Stimulated activated CD8-positive, alpha-beta memory T cell treated with anti-CD3 and anti-CD28 coated beads, Interleukin-7, amount 100 ng/mL, for 1 hour (primary cell): ENCODE results near the gene IL31.

Experiments
- DNase-seq, 2 donors: peaks; one replicate each; pipeline ENCODE4 v3.0.0-alpha.2; 2020; ENCODE audit warnings: low read depth in 2 of 2

IL31 gene

DNA sequence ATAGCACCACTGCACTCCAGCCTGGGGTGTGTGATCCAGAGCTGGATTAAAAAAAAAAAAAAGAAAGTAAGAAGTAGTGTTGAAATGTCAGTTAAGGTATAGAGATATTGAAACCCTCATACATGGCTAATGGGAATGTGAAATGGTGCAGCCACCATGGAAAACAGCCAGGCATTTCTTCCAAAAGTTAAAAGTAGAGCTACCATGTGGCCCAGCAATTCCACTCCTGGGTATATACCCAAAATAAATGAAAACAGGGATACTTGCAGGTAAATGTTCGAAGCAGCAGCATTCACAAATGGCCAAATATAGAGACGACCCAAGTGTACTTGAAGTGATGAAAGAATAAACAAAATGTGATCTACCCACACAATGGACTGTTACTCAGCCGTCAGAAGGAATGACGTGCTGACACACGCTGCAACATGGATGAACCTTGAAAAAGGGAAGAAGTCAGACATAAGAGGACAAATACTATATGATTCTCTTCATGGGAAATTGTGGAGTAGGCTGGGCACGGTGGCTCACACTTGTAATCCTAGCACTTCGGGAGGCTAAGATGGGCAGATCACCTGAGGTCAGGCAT is 15.2 kb downstream of the IL31 start:
- DNase-seq, result no peak

DNA sequence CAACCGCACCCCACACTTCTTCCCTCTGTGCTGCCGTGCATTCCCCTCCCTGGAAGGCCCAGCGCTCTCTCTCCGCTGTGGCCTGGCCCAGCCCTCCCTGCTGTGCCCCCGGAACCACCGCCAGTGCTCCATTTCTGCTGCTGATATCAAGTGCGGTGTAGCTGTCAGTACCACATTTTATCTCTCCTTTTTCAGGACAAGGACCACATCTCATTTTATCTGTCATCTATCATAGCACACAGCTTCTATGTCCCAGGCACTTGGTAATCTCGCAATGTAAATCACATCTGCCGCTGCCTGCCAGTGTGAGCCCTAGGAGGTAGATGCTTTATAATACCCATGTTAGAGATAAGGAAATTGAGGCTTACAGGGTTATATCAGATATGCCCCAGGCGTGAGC is 18.3 kb downstream of the IL31 start:
- DNase-seq, result no peak

DNA sequence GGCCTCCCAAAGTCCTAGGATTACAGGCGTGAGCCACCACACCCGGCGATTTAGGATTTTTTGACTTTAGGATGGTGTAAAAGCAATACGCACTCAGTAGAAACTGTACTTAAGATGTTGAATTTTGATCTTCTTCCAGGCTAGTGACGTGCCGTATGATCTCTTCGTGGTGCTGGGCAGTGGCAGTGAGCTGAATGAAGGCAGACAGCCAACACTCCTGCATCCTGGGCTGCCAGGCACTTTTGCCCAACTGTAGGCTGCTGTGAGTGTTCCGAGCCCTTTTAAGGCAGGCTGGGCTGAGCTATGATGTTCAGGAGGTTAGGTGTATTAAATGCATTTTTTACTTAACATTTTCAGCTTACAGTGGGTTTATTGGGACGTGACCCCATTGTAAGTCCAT is 21.3 kb downstream of the IL31 start:
- DNase-seq, result no peak

DNA sequence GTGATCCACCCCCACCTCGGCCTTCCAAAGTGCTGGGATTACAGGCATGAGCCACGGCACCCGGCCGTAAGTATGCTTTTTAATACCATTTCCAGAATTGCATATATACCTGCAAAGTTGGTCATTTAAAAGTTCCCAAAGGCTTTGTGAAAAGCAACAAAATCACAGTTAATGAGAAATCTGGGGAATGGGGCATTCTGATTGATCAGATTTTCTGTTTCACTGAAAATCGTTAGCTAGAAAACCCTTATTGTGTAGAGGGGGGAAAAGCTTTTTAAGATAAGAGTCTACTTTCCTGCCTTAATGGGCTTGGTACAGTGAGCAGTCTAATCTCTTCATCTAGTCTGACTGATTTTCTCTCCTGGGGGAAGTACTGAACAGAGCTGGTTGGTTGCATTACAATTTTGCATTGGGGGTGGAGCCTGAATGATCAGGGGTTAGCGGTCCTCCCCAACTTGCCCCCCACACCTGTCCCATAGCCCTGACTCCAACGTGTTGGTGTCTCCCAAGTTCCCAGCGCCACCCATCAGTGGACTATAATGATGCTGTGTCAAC is 23.8 kb downstream of the IL31 start:
- no peak for DNase-seq

DNA sequence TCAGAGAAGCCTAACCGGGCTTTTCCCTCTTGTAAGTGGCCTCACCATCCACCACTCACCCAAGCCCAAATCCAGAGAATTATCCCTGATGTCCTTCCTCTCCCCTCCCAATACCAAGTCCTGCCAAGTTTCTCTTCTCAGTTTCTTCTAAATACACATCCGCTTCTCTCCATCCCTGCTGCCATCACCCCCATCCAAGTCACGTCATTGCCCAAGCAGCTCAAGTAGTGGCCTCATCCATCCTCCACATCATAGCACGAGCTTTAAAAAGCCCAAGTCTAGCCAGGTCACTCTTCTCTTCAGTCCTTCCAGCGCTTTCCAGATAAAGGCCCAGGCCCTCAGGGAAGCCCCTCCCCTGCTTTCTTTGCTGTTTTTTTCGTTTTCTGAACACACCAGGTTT is 25.4 kb downstream of the IL31 start:
- no peak for DNase-seq

DNA sequence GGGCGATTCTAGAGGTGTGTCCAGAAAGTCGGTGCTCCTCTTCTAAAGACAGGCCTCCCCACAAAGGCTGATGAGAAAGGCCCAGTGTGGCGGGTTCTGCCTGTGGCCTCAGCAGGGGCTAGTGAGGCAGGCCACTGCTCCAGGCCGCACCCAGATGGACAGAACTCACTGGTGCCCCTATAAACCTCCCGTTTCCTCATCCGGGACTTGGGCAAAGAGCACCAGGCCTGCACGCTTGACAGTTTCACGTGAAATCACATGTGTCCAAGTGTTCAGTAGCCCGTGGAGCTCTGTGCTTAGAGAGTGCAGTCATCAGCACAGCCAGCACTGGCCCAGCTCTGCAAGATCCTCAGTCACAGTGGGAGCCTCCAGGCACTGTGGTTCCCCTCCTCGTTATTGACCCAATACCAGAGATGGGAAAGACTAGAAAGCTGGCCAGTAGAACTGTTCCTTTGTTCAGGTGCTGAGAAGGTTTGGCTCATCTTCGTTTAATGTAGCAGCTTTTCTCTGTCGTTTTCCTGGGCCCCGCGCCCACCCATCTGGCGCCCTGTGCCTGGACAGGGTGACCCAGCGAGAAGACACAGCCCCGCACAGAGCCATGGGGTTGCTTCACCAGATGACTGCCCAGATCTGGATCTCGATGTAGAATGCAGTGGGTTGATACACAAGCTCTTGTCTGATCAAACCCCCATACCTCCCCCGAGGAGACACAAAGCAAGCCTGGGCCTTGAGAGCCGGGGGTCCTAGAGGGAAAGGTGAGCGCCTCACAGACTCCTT is 26.3 kb downstream of the IL31 start:
- DNase-seq, result no peak

DNA sequence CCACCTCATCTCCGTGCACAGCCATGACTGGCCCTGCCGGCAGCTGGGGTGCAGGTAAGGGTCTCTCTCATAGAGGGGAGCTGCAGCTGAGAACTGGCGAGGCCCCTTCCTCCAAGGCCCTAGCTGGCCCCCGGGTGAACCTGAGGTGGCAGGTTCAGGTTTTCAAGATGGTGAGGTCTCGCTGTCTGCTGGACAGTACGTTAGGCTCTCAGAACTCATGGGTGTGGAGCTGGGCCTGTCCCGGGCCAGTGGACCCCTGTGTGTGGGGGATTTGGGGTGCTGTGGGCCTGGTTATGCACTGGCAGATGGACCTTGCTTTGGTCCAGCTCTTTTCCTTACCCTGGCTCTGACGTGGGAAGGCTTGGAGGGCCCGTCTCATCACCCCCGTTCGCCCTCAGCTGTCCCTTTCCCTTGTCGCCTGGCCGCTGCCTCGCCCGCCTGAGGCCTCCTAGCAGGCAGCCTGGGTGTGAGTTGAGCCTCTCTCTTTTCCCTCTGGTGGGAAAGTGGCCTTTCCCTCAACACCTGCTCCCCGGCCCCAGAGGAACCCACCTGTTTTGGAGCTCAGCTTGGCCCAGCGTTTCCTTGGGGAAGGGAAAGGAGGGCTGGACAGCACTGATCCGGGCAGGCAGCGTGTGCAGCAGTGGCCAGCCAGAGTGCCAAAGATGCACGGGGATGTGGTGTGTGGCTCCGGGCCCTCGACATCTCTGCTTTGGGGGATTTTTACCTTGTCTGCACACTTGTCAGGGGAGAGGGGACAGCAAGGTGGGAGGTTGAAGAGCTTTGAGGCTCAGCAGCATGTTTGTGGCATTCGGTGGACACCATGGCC is 28.3 kb downstream of the IL31 start:
- DNase-seq, result no peak

DNA sequence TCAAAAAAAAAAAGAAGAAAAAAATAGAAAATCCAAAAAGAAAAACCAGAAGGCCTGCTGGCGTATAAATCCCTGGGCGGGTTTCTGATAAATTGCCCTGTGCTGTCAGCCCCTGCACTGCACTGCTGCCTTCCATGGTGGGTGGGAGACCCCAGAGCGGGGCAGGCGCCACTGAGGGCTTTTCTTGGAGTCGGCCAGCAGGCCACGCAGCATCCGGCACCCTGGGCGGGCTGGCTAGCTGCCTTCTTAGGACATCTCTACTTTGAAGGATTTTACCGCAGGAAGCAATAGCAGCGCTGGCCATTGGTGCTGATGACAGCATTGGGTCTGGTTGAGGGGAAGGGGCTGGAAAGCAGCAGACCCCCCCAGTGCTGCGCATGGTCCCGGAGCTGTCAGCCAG is 29.1 kb downstream of the IL31 start:
- DNase-seq, result no peak

DNA sequence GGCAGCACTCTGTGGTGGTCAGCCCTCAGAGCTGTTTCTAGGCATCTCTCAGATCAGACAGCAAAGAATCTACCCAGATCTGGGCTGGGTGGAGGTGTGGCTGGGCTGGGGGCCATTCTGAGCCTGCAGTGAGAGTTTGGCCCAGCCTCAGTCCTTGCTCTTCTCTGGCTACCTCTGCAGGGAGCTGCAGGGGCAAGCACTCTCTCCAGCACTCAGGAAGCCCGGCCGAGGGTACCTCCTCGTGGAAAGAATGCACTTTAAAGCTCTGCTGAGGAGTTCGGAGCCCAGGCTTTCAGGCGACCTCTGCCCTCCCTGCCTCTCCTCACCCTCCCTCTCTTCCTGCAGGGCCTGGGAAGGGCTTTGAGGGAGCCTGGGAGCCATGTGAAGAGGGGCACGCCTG is 31.2 kb downstream of the IL31 start:
- no peak for DNase-seq

DNA sequence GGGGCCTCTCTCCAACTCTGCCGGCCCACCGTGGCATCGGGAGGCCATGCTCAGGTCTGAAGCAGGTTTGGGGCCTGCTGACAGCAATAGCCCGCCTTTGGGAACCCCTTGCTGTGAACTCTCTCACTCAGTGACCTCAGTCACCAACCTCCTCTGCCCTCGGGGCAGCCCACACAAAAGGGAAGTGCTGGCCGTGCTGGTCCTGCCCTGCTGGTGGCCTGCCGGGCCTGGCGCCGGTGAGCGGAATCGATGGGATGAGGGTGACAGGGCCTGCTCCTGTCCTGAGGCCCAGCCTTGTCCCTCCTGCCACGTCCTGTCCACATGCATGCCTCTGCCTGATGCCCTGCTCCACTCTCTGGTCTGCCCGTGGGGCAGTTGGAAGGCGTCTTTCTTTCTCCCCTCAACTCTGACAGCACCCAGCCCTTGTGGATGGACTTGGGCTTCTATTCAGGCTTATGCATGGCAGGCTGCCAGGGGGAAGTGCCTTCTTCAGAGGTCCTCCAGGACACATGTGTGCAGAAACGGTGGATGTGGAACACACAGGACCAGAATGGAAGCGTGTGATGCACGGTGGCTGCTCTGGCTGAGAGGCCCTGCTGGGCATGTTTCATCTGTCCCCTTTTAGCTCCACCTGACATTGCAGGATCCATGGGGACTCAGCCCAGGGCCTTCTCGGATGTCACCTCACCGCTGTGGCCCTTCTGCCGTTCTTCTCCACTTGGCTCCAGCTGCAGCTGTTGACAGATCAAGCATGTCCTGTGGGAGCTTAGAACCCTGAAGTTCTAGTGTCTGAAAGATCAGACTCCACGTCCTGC is 31.9 kb downstream of the IL31 start:
- DNase-seq, result no peak

DNA sequence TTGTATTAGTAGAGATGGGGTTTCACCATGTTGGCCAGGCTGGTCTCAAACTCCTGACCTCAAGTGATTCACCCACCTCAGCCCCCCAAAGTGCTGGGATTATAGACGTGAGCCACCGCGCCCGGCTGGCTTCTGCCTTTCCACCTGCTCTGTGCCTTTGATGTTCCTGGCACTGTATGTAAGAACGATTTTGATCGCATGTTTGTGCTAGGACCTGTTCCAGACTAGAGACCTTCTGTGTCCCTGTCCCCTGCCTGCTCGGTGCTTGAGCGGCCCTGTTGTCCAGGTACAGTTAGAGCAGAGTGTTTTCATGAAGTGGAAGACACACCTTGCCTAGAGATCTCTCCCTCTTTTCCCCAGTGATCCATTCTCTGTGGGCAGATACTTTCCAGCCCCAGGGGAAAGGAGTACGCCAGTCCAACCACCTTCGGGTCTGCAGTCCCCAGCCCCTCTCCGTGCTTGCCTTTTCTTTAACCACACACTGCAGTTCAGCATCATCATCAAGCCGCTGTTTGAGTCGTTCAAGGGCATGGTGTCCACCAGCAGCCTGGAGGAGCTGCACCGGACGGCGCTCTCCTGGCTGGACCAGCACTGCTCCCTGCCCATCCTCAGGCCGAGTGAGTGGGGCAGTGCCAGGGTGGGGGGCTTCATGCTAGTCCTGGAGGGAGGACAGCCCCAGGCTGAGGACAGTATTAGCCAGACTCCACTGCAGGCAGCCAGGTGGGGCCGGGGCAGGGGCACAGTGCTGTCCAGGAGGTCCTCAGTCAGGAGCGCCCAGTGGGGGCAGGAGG is 33.4 kb downstream of the IL31 start:
- DNase-seq, result no peak

DNA sequence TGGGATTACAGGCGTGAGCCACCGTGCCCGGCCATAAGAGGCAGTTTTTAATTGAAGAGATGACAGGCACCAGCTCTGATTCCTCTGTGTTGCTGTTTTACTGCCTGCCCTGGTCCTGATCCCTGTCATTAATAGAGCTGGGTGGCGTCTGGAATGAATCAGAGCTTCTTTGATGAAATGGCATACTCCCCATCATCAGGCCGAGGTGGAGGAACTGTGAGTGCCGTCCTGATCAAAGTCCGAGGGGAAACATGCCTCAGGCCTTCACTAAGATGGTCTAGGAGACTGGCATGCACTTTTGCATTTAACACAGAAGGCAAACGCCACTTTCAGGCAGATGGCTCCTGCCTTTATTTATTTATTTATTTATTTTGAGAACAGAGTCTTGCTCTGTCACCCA is 34.1 kb downstream of the IL31 start:
- DNase-seq, result no peak

DNA sequence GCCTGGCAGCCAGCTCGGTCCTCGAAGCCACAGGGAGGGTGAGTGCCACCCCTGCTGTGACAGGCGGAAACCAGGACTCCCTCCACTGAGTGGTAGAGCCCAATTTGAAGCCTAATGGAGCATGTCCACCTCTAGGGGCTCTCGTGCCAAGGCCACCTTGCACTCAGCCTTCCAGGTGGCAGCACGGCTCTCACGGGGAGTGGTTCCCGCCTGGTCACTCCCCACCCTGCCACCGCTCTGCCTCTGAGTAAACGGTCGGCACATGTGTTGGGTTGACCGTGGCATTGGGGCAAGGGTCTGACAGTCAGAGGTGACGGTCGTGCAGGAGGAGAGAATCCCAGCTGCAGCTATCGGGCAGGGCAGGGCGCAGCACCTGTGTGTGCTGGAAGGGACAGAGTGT is 34.8 kb downstream of the IL31 start:
- no peak for DNase-seq

DNA sequence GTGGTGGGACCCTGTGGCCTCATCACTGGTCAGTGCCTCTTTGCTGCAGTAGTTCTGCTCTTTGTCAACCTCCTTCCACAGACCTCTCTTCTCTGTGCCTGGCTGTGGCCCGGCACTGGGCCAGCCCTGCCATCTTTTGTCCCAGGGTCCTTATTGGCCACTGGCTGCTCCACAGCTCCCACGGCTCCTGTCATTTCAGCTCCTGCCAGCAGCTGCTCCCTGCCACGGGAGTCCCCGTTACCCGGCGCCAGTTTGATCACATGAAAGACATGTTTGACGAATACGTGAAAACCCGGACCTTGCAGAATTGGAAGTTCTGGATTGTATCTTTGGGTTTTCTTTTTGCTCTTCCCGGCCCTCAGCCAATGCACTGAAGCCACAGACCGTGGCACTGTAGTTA is 35.4 kb downstream of the IL31 start:
- no peak for DNase-seq

DNA sequence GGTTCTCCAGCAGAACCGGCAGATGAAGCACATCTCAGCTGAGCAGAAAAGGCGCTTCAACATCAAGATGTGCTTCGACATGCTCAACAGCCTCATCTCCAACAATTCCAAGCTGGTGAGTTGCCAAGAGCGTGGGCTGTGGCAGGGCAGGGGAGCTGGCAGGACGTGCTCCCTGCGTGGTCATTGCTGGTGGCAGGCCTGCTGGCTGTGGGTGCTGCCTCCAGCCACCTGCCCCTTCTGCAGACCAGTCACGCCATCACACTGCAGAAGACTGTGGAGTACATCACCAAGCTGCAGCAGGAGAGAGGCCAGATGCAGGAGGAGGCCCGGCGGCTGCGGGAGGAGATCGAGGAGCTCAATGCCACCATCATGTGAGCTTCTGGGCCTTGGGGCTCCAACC is 35.8 kb downstream of the IL31 start:
- DNase-seq, result no peak

DNA sequence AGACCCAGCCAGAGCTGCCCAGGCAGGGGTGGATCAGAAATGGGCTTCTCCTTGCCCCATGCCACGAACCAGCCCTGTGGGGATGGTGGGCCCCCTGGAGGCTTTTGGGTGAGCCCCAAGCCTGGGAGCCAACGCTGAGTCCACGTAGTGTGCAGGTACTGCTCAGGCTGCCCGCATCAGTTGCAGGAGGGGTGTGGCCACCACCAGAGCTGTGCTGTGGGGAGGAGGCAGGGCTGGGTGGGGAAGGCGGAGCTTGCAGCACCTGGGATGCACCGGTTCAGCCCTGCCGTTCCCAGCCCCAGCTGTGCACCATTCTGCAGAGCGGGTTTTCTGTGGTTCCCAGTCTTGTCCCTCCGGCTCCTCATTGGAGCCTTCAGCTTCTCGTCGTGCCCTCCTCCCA is 36.3 kb downstream of the IL31 start:
- DNase-seq, result no peak

DNA sequence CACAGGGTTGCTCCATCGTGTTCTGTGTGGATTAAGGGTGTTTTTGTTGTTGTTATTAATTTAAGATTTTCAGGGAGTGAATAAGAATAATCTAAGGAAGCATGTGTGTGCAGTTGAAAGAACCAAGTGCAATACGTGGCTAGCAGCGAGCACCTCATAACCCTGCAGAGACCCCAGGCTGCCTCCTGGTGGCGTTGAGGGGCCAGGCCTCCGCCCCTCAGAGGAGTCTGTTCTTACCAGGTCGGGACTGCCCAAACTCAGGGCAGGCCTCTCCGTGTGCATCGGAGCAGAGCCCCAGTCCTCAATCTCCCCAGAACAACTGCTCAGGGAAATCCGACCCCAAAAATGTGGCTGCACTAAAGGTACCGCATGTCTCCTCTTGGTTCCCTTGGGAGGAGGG is 36.8 kb downstream of the IL31 start:
- no peak for DNase-seq

DNA sequence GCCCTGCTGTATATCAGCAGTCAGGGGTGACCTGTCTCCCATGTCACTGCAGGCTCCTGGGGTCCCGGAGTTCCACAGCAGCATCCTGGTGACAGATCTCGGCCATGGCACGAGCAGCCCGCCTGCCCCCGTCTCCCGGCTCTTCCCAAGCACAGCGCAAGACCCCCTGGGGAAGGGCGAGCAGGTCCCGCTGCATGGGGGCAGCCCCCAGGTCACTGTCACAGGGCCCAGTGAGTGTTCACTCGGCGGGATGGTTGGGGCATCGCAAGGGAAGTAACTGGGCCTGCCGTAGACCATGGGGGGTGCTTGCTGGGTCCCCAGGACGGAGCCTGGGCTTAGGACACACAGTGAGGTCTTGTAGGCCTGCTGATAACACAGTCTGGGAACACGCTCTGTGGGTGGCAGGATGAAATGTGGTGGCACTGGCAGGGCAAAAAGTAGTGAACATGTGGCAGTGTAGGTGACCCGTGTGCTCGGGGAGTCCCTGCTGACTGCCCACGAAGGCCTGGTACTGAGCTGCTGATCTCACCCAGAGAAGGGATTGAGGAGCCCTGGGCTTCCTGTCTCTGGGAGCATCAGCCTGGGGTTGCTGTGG is 38.5 kb downstream of the IL31 start:
- DNase-seq, result no peak

DNA sequence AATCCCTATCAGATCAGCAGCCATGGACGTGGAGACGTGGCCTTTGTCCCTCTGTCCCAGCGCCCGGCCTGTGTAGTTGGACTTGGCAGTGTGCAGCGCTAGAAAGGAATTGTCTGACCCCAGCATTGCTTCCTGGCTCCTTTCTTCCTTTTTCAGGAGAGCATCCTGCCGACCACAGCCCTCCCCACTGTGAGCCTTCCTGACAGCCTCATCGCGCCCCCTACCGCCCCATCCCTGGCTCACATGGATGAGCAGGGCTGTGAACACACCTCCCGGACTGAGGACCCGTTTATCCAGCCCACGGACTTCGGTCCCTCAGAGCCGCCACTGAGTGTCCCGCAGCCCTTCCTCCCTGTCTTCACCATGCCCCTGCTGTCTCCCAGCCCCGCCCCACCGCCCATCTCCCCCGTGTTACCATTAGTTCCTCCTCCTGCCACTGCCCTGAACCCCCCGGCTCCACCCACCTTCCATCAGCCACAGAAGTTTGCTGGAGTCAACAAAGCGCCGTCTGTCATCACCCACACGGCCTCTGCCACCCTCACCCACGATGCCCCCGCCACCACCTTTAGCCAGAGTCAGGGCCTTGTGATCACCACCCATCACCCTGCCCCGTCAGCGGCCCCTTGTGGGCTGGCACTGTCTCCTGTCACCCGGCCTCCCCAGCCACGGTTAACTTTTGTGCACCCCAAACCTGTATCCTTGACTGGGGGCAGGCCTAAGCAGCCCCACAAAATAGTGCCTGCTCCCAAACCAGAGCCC is 40.6 kb downstream of the IL31 start:
- no peak for DNase-seq

DNA sequence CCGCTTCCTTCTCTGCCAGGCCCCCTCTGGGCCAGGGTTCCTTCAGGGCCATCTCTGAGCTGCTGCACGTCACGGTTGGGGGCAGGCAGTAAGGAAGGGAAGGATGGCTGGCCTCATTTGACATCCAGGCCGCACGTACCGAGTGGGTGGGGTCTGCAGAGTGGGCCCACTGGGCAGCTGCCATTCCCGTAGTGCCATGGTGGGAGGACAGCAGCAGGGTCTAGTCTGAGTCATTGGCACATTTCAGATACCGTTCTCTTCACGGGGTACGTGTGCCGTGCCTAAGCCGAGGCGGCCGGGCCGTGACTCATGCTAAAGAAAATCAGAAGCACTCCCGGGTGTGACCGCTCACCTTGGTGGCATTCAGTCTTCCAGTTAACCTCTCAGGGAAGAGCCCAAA is 43.9 kb downstream of the IL31 start:
- DNase-seq, result no peak
